ENCODE results near the gene RAB40AL.
"Not testable (repeated sequence)": the region's sequence is repeated elsewhere in the genome, so short reads cannot be mapped to it uniquely, and the experiment has no call there.

RAB40AL gene

DNA sequence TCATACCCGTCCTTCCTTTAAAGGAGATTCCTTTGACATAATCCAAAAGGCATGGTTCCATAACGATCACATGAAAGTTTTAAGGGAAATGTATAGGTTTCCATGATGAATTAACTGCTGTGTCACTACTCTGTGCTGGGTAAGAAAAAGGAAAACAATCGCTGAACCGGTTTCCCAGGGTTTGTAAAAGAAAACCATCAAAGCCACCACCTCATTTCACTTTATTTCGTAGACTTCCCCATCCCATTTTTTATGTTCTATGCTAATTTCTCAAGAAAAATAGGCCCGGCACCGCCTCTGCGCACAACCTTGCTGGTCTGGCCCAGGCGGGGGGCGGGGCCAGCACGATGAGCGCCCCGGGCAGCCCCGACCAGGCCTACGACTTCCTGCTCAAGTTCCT, at the start of gene RAB40AL:
Gene RAB40AL, plus strand, starts transcription at position 301 of the 400 bp plus-strand sequence. Its CDS starts 47 bp downstream, at position 348.
- H3K4me2 ChIP-seq (ENCODE audit: low read length); H3K4me1 ChIP-seq; H3K9ac ChIP-seq; H3K27ac ChIP-seq; H3K79me2 ChIP-seq; H3K4me3 ChIP-seq (ENCODE audit: low read depth, low read length); H3K27me3 ChIP-seq (ENCODE audit: control insufficient read depth, insufficient read depth, low read length); H3K36me3 ChIP-seq (ENCODE audit: control insufficient read depth, insufficient read depth, low read length); H2AFZ ChIP-seq; H3K9me3 ChIP-seq (ENCODE audit: control insufficient read depth, low read length): not testable (repeated sequence)

DNA sequence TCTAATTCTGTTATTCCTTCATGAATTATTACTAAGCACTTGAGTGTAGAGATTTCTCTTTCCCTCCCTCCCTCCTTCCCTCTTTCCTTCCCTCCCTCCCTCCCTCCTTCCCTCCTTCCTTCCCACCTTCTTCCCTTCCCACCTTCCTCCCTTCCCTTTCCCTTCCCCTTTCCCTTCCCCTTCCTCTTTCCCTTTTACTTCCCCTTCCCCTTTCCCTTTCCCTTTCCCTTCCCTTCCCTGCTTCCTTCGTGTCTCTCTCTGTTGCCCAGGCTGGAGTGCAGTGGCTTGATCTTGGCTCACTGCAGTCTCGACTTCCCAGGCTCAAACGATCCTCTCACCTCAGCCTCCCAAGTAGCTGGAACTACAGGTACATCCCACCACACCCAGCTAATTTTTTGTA, 49.4 kb upstream of the RAB40AL start:
- Histone ChIP-seq H3K27me3 (ENCODE audit: control insufficient read depth, insufficient read depth, low read length) (no peaks in the 10 kb centered on the region), H3K36me3 (ENCODE audit: control insufficient read depth, insufficient read depth, low read length) (no peaks in the 10 kb centered on the region), H3K4me2 (ENCODE audit: low read length) (no peak overlapping the region), H3K27ac (no peak overlapping the region), H2AFZ (no peak overlapping the region), H3K4me1 (no peaks in the 10 kb centered on the region), H3K4me3 (ENCODE audit: low read depth, low read length) (no peak overlapping the region), H3K9ac (no peak overlapping the region), H3K79me2 (no peaks in the 10 kb centered on the region), H3K9me3 (ENCODE audit: control insufficient read depth, low read length) (no peaks in the 10 kb centered on the region)
- no peak for TF ChIP-seq CTCF (IDR thresholded peaks at IDR 0.05)

DNA sequence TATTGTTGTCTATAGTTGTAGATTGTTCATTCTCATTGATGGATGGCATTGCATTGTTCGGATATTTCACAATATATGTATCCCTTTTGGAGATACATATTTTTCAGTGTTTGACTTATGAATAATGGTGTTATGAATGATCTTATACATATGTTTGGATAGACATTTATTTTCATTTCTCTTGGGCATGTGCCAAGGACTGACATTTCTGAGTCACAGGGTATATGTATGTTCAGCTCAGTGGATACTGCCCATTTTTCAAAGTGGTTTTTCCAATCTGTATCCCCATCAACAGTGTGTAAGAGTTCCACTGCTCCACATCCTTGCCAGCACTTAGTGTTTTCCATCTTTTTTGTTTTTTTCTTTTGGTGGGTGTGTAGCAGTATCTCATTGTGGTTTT, 45.0 kb upstream of the RAB40AL start:
- no peaks in the 10 kb centered on the region for H3K79me2 ChIP-seq
- no peak overlapping the region for H3K4me2 ChIP-seq (ENCODE audit: low read length)
- no peaks in the 10 kb centered on the region for H3K9me3 ChIP-seq (ENCODE audit: control insufficient read depth, low read length)
- no peaks in the 10 kb centered on the region for H3K36me3 ChIP-seq (ENCODE audit: control insufficient read depth, insufficient read depth, low read length)
- H2AFZ ChIP-seq: no peak overlapping the region
- no peak for TF ChIP-seq CTCF (IDR thresholded peaks at IDR 0.05)
- no peak overlapping the region for H3K9ac ChIP-seq
- no peaks in the 10 kb centered on the region for H3K4me1 ChIP-seq
- no peak overlapping the region for H3K4me3 ChIP-seq (ENCODE audit: low read depth, low read length)
- no peak overlapping the region for H3K27ac ChIP-seq
- H3K27me3 ChIP-seq (ENCODE audit: control insufficient read depth, insufficient read depth, low read length): no peaks in the 10 kb centered on the region

DNA sequence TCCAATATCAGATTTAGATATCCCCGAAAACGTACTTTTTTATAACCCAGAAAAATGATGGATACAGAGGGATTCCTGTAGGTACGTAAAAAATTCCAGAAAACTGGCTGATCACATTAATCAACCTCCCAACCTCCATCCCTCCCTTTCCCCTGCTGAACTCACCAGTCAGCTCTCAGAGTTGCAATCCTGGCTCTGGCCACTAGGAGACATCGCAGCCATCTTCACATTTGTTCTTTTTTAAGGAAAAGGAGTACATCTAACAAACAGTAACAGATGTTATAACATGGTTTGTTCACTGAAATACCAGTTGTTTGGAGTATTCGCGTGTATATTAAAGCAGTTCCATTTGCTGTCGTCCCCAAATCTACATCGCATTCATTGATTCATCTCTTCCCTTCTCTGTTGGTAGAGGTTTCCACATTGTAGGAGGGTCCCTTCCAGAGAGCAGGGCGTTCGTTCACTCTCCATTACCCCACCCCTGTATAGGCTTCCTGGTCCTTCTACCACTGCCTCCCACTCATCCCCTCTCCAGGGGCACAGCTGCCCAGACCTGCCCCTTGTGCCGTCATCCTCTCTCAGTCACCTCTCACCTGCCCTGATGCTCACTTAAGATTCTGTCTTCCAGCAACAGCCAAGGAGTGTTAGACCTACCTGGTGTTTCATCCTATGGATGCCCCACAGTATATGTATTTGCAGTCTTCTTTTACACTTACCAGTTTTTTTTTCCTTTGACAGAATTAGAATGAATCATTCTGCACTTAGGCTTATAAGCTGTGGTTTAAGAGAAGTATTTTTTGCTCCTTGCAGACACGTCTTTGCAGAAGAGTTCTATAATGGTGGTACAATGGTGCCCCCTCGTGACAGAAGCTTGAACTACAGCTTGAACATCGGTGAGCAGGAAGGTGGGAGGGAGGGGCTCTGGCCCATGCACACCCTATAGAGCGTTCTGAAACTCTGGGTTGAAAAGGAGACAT, 36.8 kb upstream of the RAB40AL start:
- TF ChIP-seq CTCF (IDR thresholded peaks at IDR 0.05): peak; percentile 59
- no peak overlapping the region for H3K4me3 ChIP-seq (ENCODE audit: low read depth, low read length)
- H3K9me3 ChIP-seq (ENCODE audit: control insufficient read depth, low read length): no peaks in the 10 kb centered on the region
- H3K79me2 ChIP-seq: no peaks in the 10 kb centered on the region
- H2AFZ ChIP-seq: no peak overlapping the region
- no peak overlapping the region for H3K9ac ChIP-seq
- no peaks in the 10 kb centered on the region for H3K4me1 ChIP-seq
- H3K4me2 ChIP-seq (ENCODE audit: low read length): no peak overlapping the region
- H3K27ac ChIP-seq: no peak overlapping the region
- no peaks in the 10 kb centered on the region for H3K27me3 ChIP-seq (ENCODE audit: control insufficient read depth, insufficient read depth, low read length)
- H3K36me3 ChIP-seq (ENCODE audit: control insufficient read depth, insufficient read depth, low read length): no peaks in the 10 kb centered on the region

DNA sequence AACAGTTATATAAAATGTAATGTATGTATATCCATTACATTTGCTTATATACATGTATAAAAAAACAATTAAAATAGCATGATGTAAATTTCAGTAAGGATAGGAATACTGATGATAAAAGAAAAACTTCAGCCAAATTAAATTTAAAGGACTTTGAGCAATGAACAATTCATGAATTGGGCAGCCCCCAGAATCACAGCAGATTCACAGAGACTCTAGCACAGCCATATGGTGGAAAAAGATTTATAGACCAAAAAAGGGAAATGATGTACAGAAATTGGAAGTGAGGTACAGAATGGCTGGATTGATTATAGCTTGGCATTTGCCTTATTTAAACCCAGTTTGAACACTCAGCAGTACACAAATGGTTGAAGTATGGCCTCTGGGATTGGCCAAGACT, 34.7 kb upstream of the RAB40AL start:
- Histone ChIP-seq H2AFZ (no peak overlapping the region), H3K9me3 (ENCODE audit: control insufficient read depth, low read length) (no peaks in the 10 kb centered on the region), H3K4me3 (ENCODE audit: low read depth, low read length) (no peak overlapping the region), H3K36me3 (ENCODE audit: control insufficient read depth, insufficient read depth, low read length) (no peaks in the 10 kb centered on the region), H3K79me2 (no peaks in the 10 kb centered on the region), H3K4me2 (ENCODE audit: low read length) (no peak overlapping the region), H3K4me1 (no peaks in the 10 kb centered on the region), H3K27me3 (ENCODE audit: control insufficient read depth, insufficient read depth, low read length) (no peaks in the 10 kb centered on the region), H3K27ac (no peak overlapping the region), H3K9ac (no peak overlapping the region)
- no peak for TF ChIP-seq CTCF (IDR thresholded peaks at IDR 0.05)
